Sigmoid colon (tissue), 7 donors: ENCODE results near the gene CRYBG1. TPM values are rescaled to one million over a fixed set of nuclear protein-coding genes. Genes with fewer than 3 reads are reported as not detected.

Source experiments
- DNase-seq: peaks from one replicate; pipeline ENCODE4 v3.0.0-alpha.2; 2019
- H3K27ac ChIP-seq, 4 donors: fragments of 200-600 bp; sonication (generic); one replicate each; pipeline ENCODE4 v1.5.1; 2016 to 2019; ENCODE audit warnings: mild to moderate bottlenecking in 1 of 4
- H3K27me3 ChIP-seq, 3 donors: fragments of 200-600 bp; sonication (generic); one replicate each; pipeline ENCODE4 v1.5.1; 2019; ENCODE audit warnings: mild to moderate bottlenecking in 1 of 3
- H3K36me3 ChIP-seq, 4 donors: fragments of 200-600 bp; sonication (generic); one replicate each; pipeline ENCODE4 v1.5.1; 2016 to 2019
- H3K4me1 ChIP-seq, 4 donors: fragments of 200-600 bp; sonication (generic); one replicate each; pipeline ENCODE4 v1.5.1; 2017 to 2019
- H3K4me3 ChIP-seq, 4 donors: fragments of 200-600 bp; sonication (generic); one replicate each; pipeline ENCODE4 v1.5.1; 2017 to 2019; ENCODE audit warnings: mild to moderate bottlenecking in 2 of 4, moderate library complexity in 1 of 4
- H3K9me3 ChIP-seq, 4 donors: fragments of 200-600 bp in 3 of 4; sonication (generic) in 3 of 4; one replicate each; pipeline versions ENCODE4 v1.5.1 to v1.6.1; 2013 to 2019
- EP300 ChIP-seq, 4 donors: sonication (generic); formaldehyde crosslinking; IDR thresholded peaks; one replicate each; pipeline ENCODE4 v1.6.1; 2017; ENCODE audit warnings: antibody characterized with exemption in 4 of 4
- POLR2A ChIP-seq, 2 donors: fragments of 450-650 bp; IDR thresholded peaks; one replicate each; pipeline ENCODE4 v1.6.1; 2016; ENCODE audit warnings: antibody characterized with exemption in 2 of 2, mild to moderate bottlenecking in 2 of 2, moderate library complexity in 2 of 2
- POLR2AphosphoS5 ChIP-seq, 4 donors: sonication (generic); formaldehyde crosslinking; IDR thresholded peaks; one replicate each; pipeline ENCODE4 v1.6.1; 2017; ENCODE audit warnings: antibody characterized with exemption in 4 of 4
- WGBS, 2 donors: extraction: QIAGEN DNeasy Blood & Tissue Kit; methylation state at CpG; one replicate each; pipeline ENCODE4 v1.1.7; 2013; 5-methylcytosine and 5-hydroxymethylcytosine counted together
- intact Hi-C: fragments of 100-400 bp; cut with DNase I; formaldehyde crosslinking; loops from one replicate; pipeline ENCODE4 v1.15.1; 2023
- polyA plus RNA-seq, 3 donors: library from polyadenylated mRNA; stranded (reverse); fragments of 200-250 nt; gene quantifications; one replicate each; pipeline ENCODE4 v1.2.3, GENCODE V29; 2013
- total RNA-seq, 4 donors: library from RNA; depleted of rRNA; stranded (reverse); fragments of >200 nt; gene quantifications; one replicate each; pipeline ENCODE4 v1.1.0, GENCODE V29; 2016
- TF ChIP-seq, protein P1 (sequence below), 4 experiments: fragments of 450-650 bp in 3 of 4; fragments of 200-600 bp in 1 of 4; IDR thresholded peaks; one replicate each; pipeline ENCODE4 v1.5.1; 2016 to 2019; ENCODE audit warnings: antibody characterized with exemption in 4 of 4, mild to moderate bottlenecking in 3 of 4, moderate library complexity in 2 of 4
- donor health status: healthy with polysubstance abuse.
- donor health status: Bipolar disorder and iron deficiency.
- donor health status: healthy.

The CRYBG1 gene
- total and polyA plus RNA-seq, 7 donors: 5.8 to 26.5 (median 10.2) TPM

DNA sequence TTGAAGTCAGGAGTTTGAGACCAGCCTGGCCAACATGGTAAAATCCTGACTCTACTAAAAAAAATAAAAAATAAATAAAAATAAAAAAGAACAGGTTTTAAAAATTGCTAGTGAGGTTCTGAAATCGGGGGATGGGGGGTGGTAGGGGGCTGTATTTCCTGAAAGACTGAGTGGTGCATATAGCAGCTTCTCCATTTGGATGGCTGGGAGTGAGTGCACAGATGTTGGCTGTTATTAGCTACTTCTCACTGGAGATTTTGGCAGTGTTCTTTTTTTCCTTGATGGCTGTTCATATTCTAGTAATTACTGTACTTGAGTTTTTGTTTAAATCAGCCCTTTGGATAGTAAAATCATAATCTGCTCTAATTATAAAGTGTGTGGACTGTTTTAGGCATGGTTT lies 189.0 kb downstream of the CRYBG1 start:
- no peaks in the 10 kb centered on the region for H3K9me3 ChIP-seq
- no peak overlapping the region for H3K27ac ChIP-seq
- H3K4me1 ChIP-seq: peaks cover 0 to 19% (median 13%) of the 10 kb centered on the region in 4 donors
- no peak for DNase-seq
- TF ChIP-seq, protein P1, sequence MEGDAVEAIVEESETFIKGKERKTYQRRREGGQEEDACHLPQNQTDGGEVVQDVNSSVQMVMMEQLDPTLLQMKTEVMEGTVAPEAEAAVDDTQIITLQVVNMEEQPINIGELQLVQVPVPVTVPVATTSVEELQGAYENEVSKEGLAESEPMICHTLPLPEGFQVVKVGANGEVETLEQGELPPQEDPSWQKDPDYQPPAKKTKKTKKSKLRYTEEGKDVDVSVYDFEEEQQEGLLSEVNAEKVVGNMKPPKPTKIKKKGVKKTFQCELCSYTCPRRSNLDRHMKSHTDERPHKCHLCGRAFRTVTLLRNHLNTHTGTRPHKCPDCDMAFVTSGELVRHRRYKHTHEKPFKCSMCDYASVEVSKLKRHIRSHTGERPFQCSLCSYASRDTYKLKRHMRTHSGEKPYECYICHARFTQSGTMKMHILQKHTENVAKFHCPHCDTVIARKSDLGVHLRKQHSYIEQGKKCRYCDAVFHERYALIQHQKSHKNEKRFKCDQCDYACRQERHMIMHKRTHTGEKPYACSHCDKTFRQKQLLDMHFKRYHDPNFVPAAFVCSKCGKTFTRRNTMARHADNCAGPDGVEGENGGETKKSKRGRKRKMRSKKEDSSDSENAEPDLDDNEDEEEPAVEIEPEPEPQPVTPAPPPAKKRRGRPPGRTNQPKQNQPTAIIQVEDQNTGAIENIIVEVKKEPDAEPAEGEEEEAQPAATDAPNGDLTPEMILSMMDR (IDR thresholded peaks at IDR 0.05): no peak
- TF ChIP-seq POLR2AphosphoS5 (IDR thresholded peaks at IDR 0.05) (no peak), EP300 (IDR thresholded peaks at IDR 0.05) (no peak), POLR2A (IDR thresholded peaks at IDR 0.05) (no peak)
- intact Hi-C loops: no loop called here
- H3K27me3 ChIP-seq: no peaks in the 10 kb centered on the region
- H3K4me3 ChIP-seq: no peak overlapping the region
- H3K36me3 ChIP-seq: peaks cover 0 to 17% (median 4%) of the 10 kb centered on the region in 4 donors
- WGBS, 2 donors: 80 to 90% methylated on average over 1 of the region's 1 CpG

DNA sequence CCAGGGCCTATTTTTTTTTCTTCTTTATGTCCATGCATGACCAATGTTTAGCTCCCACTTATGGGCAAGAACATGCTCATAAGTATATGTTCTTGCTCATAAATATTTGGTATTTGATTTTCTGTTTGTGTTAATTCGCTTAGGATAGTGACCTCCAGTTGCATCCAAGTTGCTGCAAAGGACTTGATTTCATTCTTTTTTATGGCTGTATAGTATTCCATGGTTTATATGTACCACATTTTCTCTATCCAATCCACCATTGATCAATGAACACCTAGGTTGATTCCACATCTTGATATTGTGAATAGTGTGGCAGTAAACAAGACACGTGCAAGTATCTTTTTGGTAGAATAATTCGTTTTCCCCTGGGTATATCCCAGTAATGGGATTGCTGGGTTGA lies 190.6 kb downstream of the CRYBG1 start:
- TF ChIP-seq POLR2AphosphoS5 (IDR thresholded peaks at IDR 0.05) (no peak), POLR2A (IDR thresholded peaks at IDR 0.05) (no peak), EP300 (IDR thresholded peaks at IDR 0.05) (no peak)
- TF ChIP-seq, protein P1 (IDR thresholded peaks at IDR 0.05): no peak
- Histone ChIP-seq H3K36me3 (peaks cover 0 to 15% (median 4%) of the 10 kb centered on the region in 4 donors), H3K4me1 (peaks cover 0 to 19% (median 10%) of the 10 kb centered on the region in 4 donors), H3K4me3 (no peak overlapping the region), H3K9me3 (no peaks in the 10 kb centered on the region), H3K27me3 (no peaks in the 10 kb centered on the region), H3K27ac (no peak overlapping the region)
- 90 to 94% methylated on average over 3 of the region's 3 CpGs for WGBS, 2 donors
- intact Hi-C loops: no loop called here
- no peak for DNase-seq

GRCh38 chr6:106553440-106553839 lies 192.9 kb downstream of the CRYBG1 start:
- no peak for TF ChIP-seq EP300 (IDR thresholded peaks at IDR 0.05)
- TF ChIP-seq, protein P1 (IDR thresholded peaks at IDR 0.05): no peak
- TF ChIP-seq POLR2A (IDR thresholded peaks at IDR 0.05): no peak
- no peak for TF ChIP-seq POLR2AphosphoS5 (IDR thresholded peaks at IDR 0.05)
- WGBS, 2 donors: 97 to 99% methylated on average over 5 of the region's 5 CpGs
- no peak overlapping the region for H3K27ac ChIP-seq
- no peaks in the 10 kb centered on the region for H3K9me3 ChIP-seq
- H3K4me1 ChIP-seq: no peaks in the 10 kb centered on the region
- intact Hi-C loops: no loop called here
- DNase-seq: no peak
- H3K36me3 ChIP-seq: peaks cover 0 to 19% (median 4%) of the 10 kb centered on the region in 4 donors
- H3K4me3 ChIP-seq: no peak overlapping the region
- H3K27me3 ChIP-seq: no peaks in the 10 kb centered on the region

- Histone ChIP-seq H3K4me3 (no peak overlapping the region), H3K27ac (no peak overlapping the region), H3K27me3 (no peaks in the 10 kb centered on the region), H3K4me1 (no peaks in the 10 kb centered on the region), H3K9me3 (no peaks in the 10 kb centered on the region), H3K36me3 (peaks cover 0 to 25% (median 7%) of the 10 kb centered on the region in 4 donors)
- TF ChIP-seq POLR2AphosphoS5 (IDR thresholded peaks at IDR 0.05): no peak
- TF ChIP-seq POLR2A (IDR thresholded peaks at IDR 0.05): no peak
- no peak for TF ChIP-seq EP300 (IDR thresholded peaks at IDR 0.05)
- TF ChIP-seq, protein P1 (IDR thresholded peaks at IDR 0.05): no peak
- 53 to 80% methylated on average over 5 of the region's 5 CpGs for WGBS, 2 donors
- intact Hi-C loops: no loop called here
- DNase-seq: no peak
These were observed 195.2 kb downstream of the CRYBG1 start for GRCh38 chr6:106555767-106556166.

DNA sequence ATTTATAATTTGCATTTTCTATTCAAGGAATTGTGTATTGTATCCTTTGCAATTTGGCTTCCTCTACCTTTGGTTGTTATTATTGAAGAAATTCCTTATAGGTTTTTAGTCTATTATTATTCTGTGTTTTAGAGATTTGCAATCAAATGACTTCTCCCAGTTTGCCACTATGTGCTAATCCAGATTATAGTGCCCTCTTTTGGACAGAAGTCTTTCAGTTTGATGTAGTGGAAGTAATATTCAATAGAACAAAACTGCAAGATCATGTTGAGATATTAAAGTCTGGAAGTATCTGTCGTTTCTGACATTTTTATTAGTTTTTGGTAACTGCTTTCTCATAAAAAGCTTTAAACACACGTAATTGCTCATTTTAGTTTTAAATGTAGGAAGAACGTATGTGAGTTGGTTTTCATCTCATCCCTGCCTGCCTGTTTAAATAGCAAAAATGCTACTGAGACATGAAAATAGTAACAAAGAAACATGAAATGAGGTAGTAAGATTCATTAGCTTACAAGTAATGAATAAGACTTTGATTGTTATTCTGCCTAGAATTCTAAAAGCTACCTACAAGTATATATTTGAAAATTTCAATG lies 195.9 kb downstream of the CRYBG1 start:
- peaks cover 0 to 25% (median 7%) of the 10 kb centered on the region in 4 donors for H3K36me3 ChIP-seq
- TF ChIP-seq, protein P1 (IDR thresholded peaks at IDR 0.05): no peak
- TF ChIP-seq POLR2AphosphoS5 (IDR thresholded peaks at IDR 0.05) (no peak), EP300 (IDR thresholded peaks at IDR 0.05) (no peak), POLR2A (IDR thresholded peaks at IDR 0.05) (no peak)
- intact Hi-C loops: no loop called here

More for the DNA sequence above, 195.9 kb downstream of the CRYBG1 start:
- Histone ChIP-seq H3K9me3 (no peaks in the 10 kb centered on the region), H3K4me1 (no peaks in the 10 kb centered on the region), H3K27me3 (no peaks in the 10 kb centered on the region), H3K4me3 (no peak overlapping the region), H3K27ac (no peak overlapping the region)
- no peak for DNase-seq
- WGBS, 2 donors: 46 to 49% methylated on average over 3 of the region's 3 CpGs
